Karpas-422 (cell line): Measurements from ENCODE around the gene HNRNPAB. TPM values are rescaled to one million over a fixed set of nuclear protein-coding genes. Genes with fewer than 3 reads are reported as not detected.
A peak's percentile ranks its signal among the peaks of the same experiment; 100 is the strongest.
"Not testable (repeated sequence)": the region's sequence is repeated elsewhere in the genome, so short reads cannot be mapped to it uniquely, and the experiment has no call there.

Source experiments
- DNase-seq: peaks from one replicate; pipeline ENCODE4 v3.0.0-alpha.2; 2015
- H2AFZ ChIP-seq: fragments of 200-600 bp; sonication (generic); 2 replicates; pipeline ENCODE4 v1.6.1; 2014; ENCODE audit warnings: antibody characterized with exemption, low read length, mixed read lengths
- H3K27ac ChIP-seq: fragments of 200-600 bp; sonication (generic); 2 replicates; pipeline ENCODE4 v1.5.1; 2014; ENCODE audit warnings: mild to moderate bottlenecking, low read length, moderate library complexity
- H3K27me3 ChIP-seq: fragments of 200-600 bp; sonication (generic); 2 replicates; pipeline ENCODE4 v1.6.1; 2014; ENCODE audit warnings: low read length, mixed read lengths
- H3K36me3 ChIP-seq: fragments of 200-600 bp; sonication (generic); 2 replicates; pipeline ENCODE4 v1.6.1; 2014; ENCODE audit warnings: low read length, mixed read lengths; ENCODE audit not compliant: insufficient read depth
- H3K4me1 ChIP-seq: fragments of 200-600 bp; sonication (generic); 2 replicates; pipeline ENCODE4 v1.6.1; 2014; ENCODE audit warnings: mild to moderate bottlenecking, low read length, mixed read lengths
- H3K4me2 ChIP-seq: fragments of 200-600 bp; sonication (generic); 2 replicates; pipeline ENCODE4 v1.6.1; 2014; ENCODE audit warnings: low read length, low read depth, mild to moderate bottlenecking; ENCODE audit not compliant: poor library complexity, severe bottlenecking
- H3K4me3 ChIP-seq: fragments of 200-600 bp; sonication (generic); 2 replicates; pipeline ENCODE4 v1.5.1; 2014; ENCODE audit warnings: mild to moderate bottlenecking, antibody characterized with exemption, low read length, mixed read lengths
- H3K79me2 ChIP-seq: fragments of 200-600 bp; sonication (generic); 2 replicates; pipeline ENCODE4 v1.6.1; 2014; ENCODE audit warnings: mild to moderate bottlenecking, low read length, mixed read lengths
- H3K9ac ChIP-seq: fragments of 200-600 bp; sonication (generic); 2 replicates; pipeline ENCODE4 v1.6.0; 2014; ENCODE audit warnings: low read length
- H3K9me2 ChIP-seq: fragments of 200-600 bp; sonication (generic), shearing (Covaris generic); replicated peaks from 2 replicates; pipeline ENCODE4 v1.6.0; 2014; ENCODE audit warnings: mild to moderate bottlenecking, low read length, moderate library complexity; ENCODE audit not compliant: insufficient read depth
- H3K9me3 ChIP-seq: fragments of 300-700, 200-600 bp; sonication (generic); 2 replicates; pipeline ENCODE4 v1.6.1; 2014; ENCODE audit warnings: low read length, mixed read lengths
- H4K20me1 ChIP-seq: fragments of 200-600 bp; sonication (generic); 2 replicates; pipeline ENCODE4 v1.6.1; 2014; ENCODE audit warnings: mild to moderate bottlenecking, antibody characterized with exemption, low read length, low read depth; ENCODE audit not compliant: insufficient read depth
- total RNA-seq: library from RNA; depleted of rRNA; stranded (reverse); fragments of >200 nt; shearing (Covaris generic); gene quantifications from 2 replicates; pipeline ENCODE4 v1.2.3, GENCODE V29; 2014; ENCODE audit warnings: low replicate concordance

Gene HNRNPAB
- total RNA-seq, 1 experiment from 2014 or later: 75.7 TPM

DNA sequence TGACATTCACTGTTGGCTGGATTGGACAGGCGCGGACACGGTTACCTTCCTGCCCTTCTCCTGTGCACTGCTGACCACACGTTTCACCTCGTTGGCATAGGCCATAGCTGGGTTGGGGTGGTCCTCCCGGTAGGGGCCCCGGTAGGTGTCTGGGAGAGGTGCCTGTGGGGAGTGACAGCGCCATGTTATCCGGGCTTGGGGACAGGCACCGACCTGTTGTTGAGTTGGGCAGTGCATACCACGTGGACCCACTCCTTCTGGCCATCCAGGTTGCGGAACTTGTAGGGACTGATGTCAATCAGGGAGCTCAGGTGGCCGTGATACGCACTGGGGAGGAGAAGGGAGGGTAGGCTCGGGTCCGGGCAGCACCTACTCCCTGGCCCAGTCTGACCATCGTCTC, 20.1 kb downstream of the HNRNPAB start:
- peaks cover 28% of the 10 kb centered on the region; the same call in 1 of the 2 replicates for H3K36me3 ChIP-seq
- no peak overlapping the region for H3K27ac ChIP-seq
- H3K9me2 ChIP-seq: no peaks in the 10 kb centered on the region

DNA sequence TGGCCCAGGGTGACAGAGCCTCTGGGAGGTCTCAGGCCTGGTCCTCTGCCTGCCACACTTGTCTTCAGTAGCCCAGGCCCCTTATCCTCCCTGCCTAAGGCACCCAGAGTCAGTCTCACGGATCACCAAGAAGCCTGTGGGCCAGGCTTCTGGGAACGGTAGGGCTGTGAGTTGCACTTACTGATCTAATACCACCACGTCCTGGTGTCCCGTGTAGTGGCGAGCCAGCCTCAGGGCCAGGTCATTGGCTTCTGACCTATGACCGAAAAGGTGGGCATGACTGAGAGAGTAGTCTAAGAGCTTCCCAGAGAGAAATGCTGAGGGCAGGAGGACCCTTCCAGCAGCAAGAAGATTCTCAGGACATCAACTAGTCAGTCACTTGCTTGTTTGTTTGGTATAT, 20.8 kb downstream of the HNRNPAB start:
- Histone ChIP-seq H3K4me1 (peaks cover 7% of the 10 kb centered on the region; the same call in 1 of the 2 replicates), H3K9ac (no peak overlapping the region), H3K9me2 (no peaks in the 10 kb centered on the region), H3K36me3 (peaks cover 36% of the 10 kb centered on the region), H3K9me3 (no peaks in the 10 kb centered on the region), H2AFZ (no peak overlapping the region), H3K4me2 (no peak overlapping the region), H3K27me3 (no peaks in the 10 kb centered on the region), H3K4me3 (no peak overlapping the region), H3K79me2 (peaks cover 14% of the 10 kb centered on the region), H4K20me1 (peaks cover 10% of the 10 kb centered on the region), H3K27ac (no peak overlapping the region)
- DNase-seq: no peak

More for the DNA sequence above, 20.1 kb downstream of the HNRNPAB start:
- Histone ChIP-seq H3K9ac (no peak overlapping the region), H2AFZ (no peak overlapping the region), H3K4me2 (no peak overlapping the region), H3K9me3 (no peaks in the 10 kb centered on the region), H3K79me2 (peaks cover 6% of the 10 kb centered on the region), H3K4me1 (no peaks in the 10 kb centered on the region), H4K20me1 (peaks cover 6% of the 10 kb centered on the region), H3K27me3 (no peaks in the 10 kb centered on the region), H3K4me3 (no peak overlapping the region)
- no peak for DNase-seq

GRCh38 chr5:178227138-178227659, 22.9 kb downstream of the HNRNPAB start:
- peaks cover 41% of the 10 kb centered on the region for H3K36me3 ChIP-seq

DNA sequence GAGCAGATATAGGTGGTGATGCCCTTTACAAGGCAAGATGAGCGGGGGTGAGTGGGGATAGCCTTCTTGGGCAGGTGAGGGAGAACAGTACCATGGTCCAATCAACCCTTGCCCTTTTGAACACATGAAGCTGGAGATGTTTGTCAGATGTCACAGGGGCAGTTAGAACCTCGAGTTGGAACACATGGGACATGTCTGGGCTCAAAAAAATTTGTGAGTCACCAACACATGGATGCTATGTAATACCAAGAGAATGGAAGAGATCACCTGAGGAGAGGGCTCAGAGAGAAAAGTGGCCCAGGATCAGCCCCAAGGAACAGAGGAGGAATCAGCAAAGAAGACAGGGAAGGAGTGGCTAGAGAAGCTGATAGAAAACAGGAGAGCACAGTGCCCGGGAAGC, 23.6 kb downstream of the HNRNPAB start:
- H2AFZ ChIP-seq: no peak overlapping the region
- H3K27me3 ChIP-seq: no peaks in the 10 kb centered on the region
- H3K79me2 ChIP-seq: peaks cover 34% of the 10 kb centered on the region
- H3K4me3 ChIP-seq: no peak overlapping the region
- no peak overlapping the region for H3K9ac ChIP-seq
- peaks cover 22% of the 10 kb centered on the region for H3K4me1 ChIP-seq
- no peaks in the 10 kb centered on the region for H3K9me3 ChIP-seq
- H3K9me2 ChIP-seq: no peaks in the 10 kb centered on the region
- no peak for DNase-seq
- H3K36me3 ChIP-seq: peaks cover 41% of the 10 kb centered on the region
- no peak overlapping the region for H3K4me2 ChIP-seq
- H4K20me1 ChIP-seq: peaks cover 20% of the 10 kb centered on the region
- H3K27ac ChIP-seq: no peak overlapping the region

More at GRCh38 chr5:178227138-178227659, 22.9 kb downstream of the HNRNPAB start:
- Histone ChIP-seq H3K27me3 (no peaks in the 10 kb centered on the region), H3K4me1 (peaks cover 19% of the 10 kb centered on the region), H3K27ac (no peak overlapping the region), H3K9me3 (no peaks in the 10 kb centered on the region), H3K4me2 (no peak overlapping the region), H3K79me2 (peaks cover 34% of the 10 kb centered on the region), H4K20me1 (peaks cover 20% of the 10 kb centered on the region), H3K9ac (no peak overlapping the region), H2AFZ (no peak overlapping the region), H3K9me2 (no peaks in the 10 kb centered on the region), H3K4me3 (no peak overlapping the region)
- DNase-seq: no peak

DNA sequence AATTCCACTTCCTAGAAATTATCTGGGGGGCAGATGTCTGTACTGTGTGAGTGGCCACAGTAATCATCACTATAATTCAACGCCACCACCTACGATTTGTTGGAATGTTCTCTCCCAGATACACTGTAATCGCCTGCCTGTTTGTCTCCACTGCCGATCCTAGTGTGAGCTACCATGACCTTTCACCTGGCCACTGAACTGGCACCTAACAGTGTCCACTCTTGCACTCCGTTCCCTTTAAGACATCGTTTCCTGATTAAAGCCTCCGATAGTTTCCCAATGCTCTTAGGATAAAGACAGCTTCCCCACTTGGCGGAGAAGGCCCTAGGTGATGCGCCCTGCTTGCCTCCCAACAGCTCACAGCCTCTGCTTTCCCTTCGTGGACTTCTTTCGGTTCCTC, 24.3 kb downstream of the HNRNPAB start:
- peaks cover 27% of the 10 kb centered on the region for H3K4me1 ChIP-seq
- H3K9ac ChIP-seq: no peak overlapping the region
- H2AFZ ChIP-seq: no peak overlapping the region
- H3K27me3 ChIP-seq: no peaks in the 10 kb centered on the region
- no peak overlapping the region for H3K4me3 ChIP-seq
- no peaks in the 10 kb centered on the region for H3K9me3 ChIP-seq
- no peak for DNase-seq
- H3K9me2 ChIP-seq: no peaks in the 10 kb centered on the region
- peaks cover 41% of the 10 kb centered on the region for H3K36me3 ChIP-seq
- H4K20me1 ChIP-seq: peaks cover 20% of the 10 kb centered on the region
- no peak overlapping the region for H3K4me2 ChIP-seq
- no peak overlapping the region for H3K27ac ChIP-seq
- H3K79me2 ChIP-seq: peaks cover 34% of the 10 kb centered on the region

DNA sequence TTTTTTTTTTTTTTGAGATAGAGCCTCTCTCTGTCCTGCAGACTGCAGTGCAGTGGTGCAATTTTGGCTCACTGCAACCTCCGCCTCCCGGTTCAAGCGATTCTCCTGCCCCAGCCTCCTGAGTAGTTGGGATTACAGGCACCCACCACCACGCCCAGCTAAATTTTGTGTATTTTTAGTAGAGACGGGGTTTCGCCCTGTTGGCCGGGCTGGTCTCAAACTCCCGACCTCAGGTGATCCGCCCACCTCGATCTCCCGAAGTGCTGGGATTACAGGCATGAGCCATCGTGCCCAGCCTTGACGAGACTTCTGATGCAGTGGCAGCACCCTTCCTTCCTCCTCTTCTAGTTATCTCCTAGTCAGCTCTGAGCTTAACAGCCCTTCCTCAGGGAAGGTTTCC, 24.8 kb downstream of the HNRNPAB start:
- H3K9me2 ChIP-seq, H3K4me3 ChIP-seq, H3K4me2 ChIP-seq, H2AFZ ChIP-seq, H3K9ac ChIP-seq, DNase-seq, H3K27ac ChIP-seq, H3K27me3 ChIP-seq, H3K9me3 ChIP-seq: not testable (repeated sequence)
- peaks cover 27% of the 10 kb centered on the region for H3K4me1 ChIP-seq
- peaks cover 41% of the 10 kb centered on the region for H3K36me3 ChIP-seq
- peaks cover 34% of the 10 kb centered on the region for H3K79me2 ChIP-seq
- H4K20me1 ChIP-seq: peaks cover 20% of the 10 kb centered on the region

DNA sequence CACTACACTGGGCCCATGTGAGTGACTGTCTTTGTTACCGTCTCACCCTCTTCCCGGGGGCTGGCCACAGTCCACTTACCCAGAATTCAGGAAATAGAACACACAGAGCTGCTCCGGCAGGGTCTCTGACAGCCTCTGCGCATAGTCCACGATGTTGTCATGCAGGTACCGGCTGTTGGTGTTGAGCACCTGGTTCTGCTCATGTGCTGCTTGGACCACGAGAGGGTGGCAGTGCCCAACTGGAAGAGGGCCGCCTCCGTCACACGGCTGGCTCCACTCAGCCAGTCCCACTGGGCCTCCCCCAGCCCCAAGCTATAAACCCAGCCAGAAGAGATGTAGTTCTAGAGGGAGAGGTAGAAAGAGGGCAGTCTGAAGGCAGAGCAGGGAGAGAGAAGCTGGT, 25.5 kb downstream of the HNRNPAB start:
- Histone ChIP-seq H3K9me2 (no peaks in the 10 kb centered on the region), H3K79me2 (peaks cover 34% of the 10 kb centered on the region), H3K27me3 (no peaks in the 10 kb centered on the region), H3K4me3 (no peak overlapping the region), H3K9me3 (no peaks in the 10 kb centered on the region), H3K27ac (no peak overlapping the region), H3K9ac (no peak overlapping the region), H4K20me1 (peaks cover 20% of the 10 kb centered on the region), H3K36me3 (peaks cover 37% of the 10 kb centered on the region), H3K4me2 (no peak overlapping the region), H3K4me1 (peaks cover 33% of the 10 kb centered on the region), H2AFZ (no peak overlapping the region)
- DNase-seq: no peak

- no peaks in the 10 kb centered on the region for H3K9me2 ChIP-seq
- peak overlapping the region; percentile 85 for H3K4me2 ChIP-seq
- H3K36me3 ChIP-seq: peaks cover 33% of the 10 kb centered on the region
- H3K27me3 ChIP-seq: no peaks in the 10 kb centered on the region
- no peaks in the 10 kb centered on the region for H3K9me3 ChIP-seq
- peak overlapping the region; percentile 79; the same call in 1 of the 2 replicates for H3K27ac ChIP-seq
- DNase-seq: no peak
- H2AFZ ChIP-seq: no peak overlapping the region
- H4K20me1 ChIP-seq: peaks cover 20% of the 10 kb centered on the region
- peaks cover 39% of the 10 kb centered on the region for H3K4me1 ChIP-seq
- peak overlapping the region; percentile 98 for H3K4me3 ChIP-seq
- peak overlapping the region; percentile 99 for H3K9ac ChIP-seq
- peaks cover 34% of the 10 kb centered on the region for H3K79me2 ChIP-seq
These were observed 26.7 kb downstream of the HNRNPAB start for GRCh38 chr5:178230879-178231538.
